ENCODE data around the gene MIGA2.

The MIGA2 gene

DNA sequence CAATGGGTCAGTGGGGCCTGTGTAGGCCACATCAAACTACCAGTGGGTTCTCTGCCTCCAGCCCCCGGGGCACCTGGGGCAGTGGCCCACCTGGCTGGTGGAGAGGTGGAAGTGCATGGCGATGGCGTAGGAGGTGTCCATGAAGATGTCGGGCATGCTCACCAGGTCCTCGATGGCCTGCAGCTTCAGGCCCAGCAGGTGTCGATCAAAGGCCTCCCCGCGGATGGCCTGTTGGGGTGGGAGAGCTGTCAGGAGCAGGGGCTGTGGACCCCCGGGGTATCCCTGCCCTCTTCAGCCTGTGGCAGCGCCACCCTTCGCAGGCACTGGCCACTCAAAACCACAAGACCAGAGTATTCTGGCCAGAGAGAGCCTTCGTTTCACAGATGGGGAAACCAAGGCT is 59.5 kb downstream of the MIGA2 start:
- Histone ChIP-seq H3K4me3 (ENCODE audit: low read depth in 1 of 2, low read length in 2 of 2) (no peak overlapping the region), H3K4me1 (ENCODE audit: control insufficient read depth in 1 of 2, insufficient read depth in 2 of 2, low read length in 2 of 2) (no peaks in the 10 kb centered on the region), H3K36me3 (ENCODE audit: control insufficient read depth in 1 of 2, insufficient read depth in 2 of 2, low read length in 2 of 2) (peaks cover 4 to 36% of the 10 kb centered on the region in 2 donors), H3K9me3 (ENCODE audit: control insufficient read depth in 1 of 2, low read length in 2 of 2) (no peaks in the 10 kb centered on the region), H3K27ac (ENCODE audit: low read length) (no peak overlapping the region), H3K27me3 (ENCODE audit: low read depth, low read length) (no peaks in the 10 kb centered on the region)

GRCh38 chr9:129097671-129098306 is 61.4 kb downstream of the MIGA2 start:
- H3K27me3 ChIP-seq (ENCODE audit: low read depth, low read length) = no peaks in the 10 kb centered on the region
- H3K36me3 ChIP-seq (ENCODE audit: control insufficient read depth in 1 of 2, insufficient read depth in 2 of 2, low read length in 2 of 2) = peaks cover 4 to 46% of the 10 kb centered on the region in 2 donors
- no peaks in the 10 kb centered on the region for H3K4me1 ChIP-seq (ENCODE audit: control insufficient read depth in 1 of 2, insufficient read depth in 2 of 2, low read length in 2 of 2)
- no peak overlapping the region for H3K4me3 ChIP-seq (ENCODE audit: low read depth in 1 of 2, low read length in 2 of 2)
- no peaks in the 10 kb centered on the region for H3K9me3 ChIP-seq (ENCODE audit: control insufficient read depth in 1 of 2, low read length in 2 of 2)
- H3K27ac ChIP-seq (ENCODE audit: low read length) = no peak overlapping the region

GRCh38 chr9:129098328-129098727 is 61.9 kb downstream of the MIGA2 start:
- Histone ChIP-seq H3K27ac (ENCODE audit: low read length) (no peak overlapping the region), H3K36me3 (ENCODE audit: control insufficient read depth in 1 of 2, insufficient read depth in 2 of 2, low read length in 2 of 2) (peaks cover 4 to 46% of the 10 kb centered on the region in 2 donors), H3K9me3 (ENCODE audit: control insufficient read depth in 1 of 2, low read length in 2 of 2) (no peaks in the 10 kb centered on the region), H3K4me3 (ENCODE audit: low read depth in 1 of 2, low read length in 2 of 2) (no peak overlapping the region), H3K4me1 (ENCODE audit: control insufficient read depth in 1 of 2, insufficient read depth in 2 of 2, low read length in 2 of 2) (no peaks in the 10 kb centered on the region), H3K27me3 (ENCODE audit: low read depth, low read length) (no peaks in the 10 kb centered on the region)

GRCh38 chr9:129100383-129101169 is 64.2 kb downstream of the MIGA2 start:
- no peaks in the 10 kb centered on the region for H3K4me1 ChIP-seq (ENCODE audit: control insufficient read depth in 1 of 2, insufficient read depth in 2 of 2, low read length in 2 of 2)
- no peaks in the 10 kb centered on the region for H3K27me3 ChIP-seq (ENCODE audit: low read depth, low read length)
- H3K4me3 ChIP-seq (ENCODE audit: low read depth in 1 of 2, low read length in 2 of 2) = no peak overlapping the region
- H3K9me3 ChIP-seq (ENCODE audit: control insufficient read depth in 1 of 2, low read length in 2 of 2) = no peaks in the 10 kb centered on the region
- H3K36me3 ChIP-seq (ENCODE audit: control insufficient read depth in 1 of 2, insufficient read depth in 2 of 2, low read length in 2 of 2) = peaks cover 4 to 36% of the 10 kb centered on the region in 2 donors
- no peak overlapping the region for H3K27ac ChIP-seq (ENCODE audit: low read length)

DNA sequence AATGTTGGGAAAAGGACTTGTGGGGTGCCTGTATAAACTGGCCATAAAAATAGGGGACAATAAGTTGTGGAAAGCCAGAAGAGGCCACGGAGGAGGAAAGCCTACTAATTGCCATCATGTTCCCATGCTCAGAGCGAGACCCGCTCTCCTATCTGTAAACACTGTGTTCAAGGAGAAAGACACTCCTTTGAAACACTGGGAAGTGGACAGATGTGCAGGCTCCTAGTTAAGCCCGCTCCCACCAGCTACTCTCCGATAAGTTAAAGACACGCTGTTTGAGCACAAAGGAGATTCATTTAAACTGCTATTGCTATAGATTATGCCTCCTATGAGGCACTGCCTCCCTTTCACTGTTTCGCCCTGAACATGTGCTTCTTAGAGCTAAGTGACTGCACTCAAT is 64.9 kb downstream of the MIGA2 start:
- H3K36me3 ChIP-seq (ENCODE audit: control insufficient read depth in 1 of 2, insufficient read depth in 2 of 2, low read length in 2 of 2) = peaks cover 4 to 28% of the 10 kb centered on the region in 2 donors
- H3K4me1 ChIP-seq (ENCODE audit: control insufficient read depth in 1 of 2, insufficient read depth in 2 of 2, low read length in 2 of 2) = no peaks in the 10 kb centered on the region
- no peaks in the 10 kb centered on the region for H3K27me3 ChIP-seq (ENCODE audit: low read depth, low read length)
- no peaks in the 10 kb centered on the region for H3K9me3 ChIP-seq (ENCODE audit: control insufficient read depth in 1 of 2, low read length in 2 of 2)
- no peak overlapping the region for H3K4me3 ChIP-seq (ENCODE audit: low read depth in 1 of 2, low read length in 2 of 2)
- H3K27ac ChIP-seq (ENCODE audit: low read length) = no peak overlapping the region

- no peaks in the 10 kb centered on the region for H3K27me3 ChIP-seq (ENCODE audit: low read depth, low read length)
- no peaks in the 10 kb centered on the region for H3K9me3 ChIP-seq (ENCODE audit: control insufficient read depth in 1 of 2, low read length in 2 of 2)
- peaks cover 4 to 28% of the 10 kb centered on the region in 2 donors for H3K36me3 ChIP-seq (ENCODE audit: control insufficient read depth in 1 of 2, insufficient read depth in 2 of 2, low read length in 2 of 2)
- no peak overlapping the region for H3K27ac ChIP-seq (ENCODE audit: low read length)
- H3K4me3 ChIP-seq (ENCODE audit: low read depth in 1 of 2, low read length in 2 of 2) = no peak overlapping the region
- H3K4me1 ChIP-seq (ENCODE audit: control insufficient read depth in 1 of 2, insufficient read depth in 2 of 2, low read length in 2 of 2) = no peaks in the 10 kb centered on the region
Measured at GRCh38 chr9:129102095-129102525, 65.7 kb downstream of the MIGA2 start.

DNA sequence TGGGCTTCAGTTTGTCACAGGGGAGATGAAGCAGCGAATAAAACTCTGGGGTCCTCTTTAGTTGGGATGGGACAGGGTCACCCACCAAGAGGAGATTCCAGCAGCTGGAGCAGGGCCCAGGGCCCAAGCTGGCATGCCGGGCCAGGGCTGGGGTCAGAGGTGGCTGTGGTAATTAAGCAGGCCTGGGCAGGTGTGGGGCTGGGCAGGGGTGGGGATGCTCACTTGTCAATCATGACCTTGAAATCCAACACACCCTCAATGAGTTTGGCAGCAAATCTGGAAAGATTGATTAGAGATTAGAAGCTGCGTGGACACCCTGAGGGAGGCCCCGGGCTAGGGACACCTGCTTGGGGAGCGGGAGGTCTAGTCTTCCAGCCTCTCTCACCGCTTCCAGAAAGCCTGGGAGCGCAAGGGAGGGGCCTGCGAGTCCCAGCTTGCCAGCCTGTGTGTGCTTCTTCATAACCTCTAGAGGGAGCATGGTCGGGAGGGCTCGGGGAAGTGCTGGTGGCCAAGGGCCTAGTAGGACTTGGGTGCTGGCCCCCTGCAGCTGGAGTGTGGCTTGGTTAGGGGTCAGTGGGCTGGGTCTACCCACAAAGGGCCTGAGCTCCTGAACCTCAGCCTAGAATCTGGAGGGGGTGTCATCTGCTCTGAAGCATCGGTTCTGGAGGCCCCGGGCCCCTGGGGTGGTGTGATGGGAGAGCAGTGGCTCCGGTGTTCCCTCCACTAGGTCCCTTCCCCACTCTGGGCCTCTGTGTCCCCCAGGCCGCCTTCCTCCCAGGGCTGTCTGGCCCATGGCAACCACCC is 66.6 kb downstream of the MIGA2 start:
- H3K4me1 ChIP-seq (ENCODE audit: control insufficient read depth in 1 of 2, insufficient read depth in 2 of 2, low read length in 2 of 2) = no peaks in the 10 kb centered on the region
- no peaks in the 10 kb centered on the region for H3K9me3 ChIP-seq (ENCODE audit: control insufficient read depth in 1 of 2, low read length in 2 of 2)
- H3K4me3 ChIP-seq (ENCODE audit: low read depth in 1 of 2, low read length in 2 of 2) = no peak overlapping the region
- no peak overlapping the region for H3K27ac ChIP-seq (ENCODE audit: low read length)
- peaks cover 0 to 30% of the 10 kb centered on the region in 2 donors for H3K36me3 ChIP-seq (ENCODE audit: control insufficient read depth in 1 of 2, insufficient read depth in 2 of 2, low read length in 2 of 2)
- H3K27me3 ChIP-seq (ENCODE audit: low read depth, low read length) = no peaks in the 10 kb centered on the region

DNA sequence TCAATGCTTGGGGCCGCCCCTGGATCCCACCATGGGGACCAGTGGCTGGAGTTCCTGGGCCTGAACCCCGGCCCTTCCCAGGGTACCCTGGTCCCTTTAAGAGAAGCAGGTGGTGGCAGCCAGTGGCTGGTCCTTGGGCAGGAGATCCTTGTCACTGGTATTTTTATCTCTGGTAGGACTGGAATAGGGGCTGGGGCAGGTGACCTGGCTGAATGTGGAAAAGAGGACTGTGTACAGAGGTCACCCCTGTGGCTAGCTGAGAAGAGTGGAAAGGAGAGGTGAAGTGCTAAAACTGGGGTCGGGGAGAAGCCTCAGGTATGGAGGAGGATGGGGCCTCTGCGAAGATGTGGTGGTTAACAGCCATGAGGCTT is 67.2 kb downstream of the MIGA2 start:
- Histone ChIP-seq H3K4me1 (ENCODE audit: control insufficient read depth in 1 of 2, insufficient read depth in 2 of 2, low read length in 2 of 2) (peaks cover 0 to 1% of the 10 kb centered on the region in 2 donors), H3K9me3 (ENCODE audit: control insufficient read depth in 1 of 2, low read length in 2 of 2) (no peaks in the 10 kb centered on the region), H3K36me3 (ENCODE audit: control insufficient read depth in 1 of 2, insufficient read depth in 2 of 2, low read length in 2 of 2) (peaks cover 0 to 24% of the 10 kb centered on the region in 2 donors), H3K27ac (ENCODE audit: low read length) (no peak overlapping the region), H3K4me3 (ENCODE audit: low read depth in 1 of 2, low read length in 2 of 2) (no peak overlapping the region), H3K27me3 (ENCODE audit: low read depth, low read length) (no peaks in the 10 kb centered on the region)

GRCh38 chr9:129104051-129104450 is 67.6 kb downstream of the MIGA2 start:
- peaks cover 0 to 24% of the 10 kb centered on the region in 2 donors for H3K36me3 ChIP-seq (ENCODE audit: control insufficient read depth in 1 of 2, insufficient read depth in 2 of 2, low read length in 2 of 2)
- H3K4me3 ChIP-seq (ENCODE audit: low read depth in 1 of 2, low read length in 2 of 2) = no peak overlapping the region
- H3K4me1 ChIP-seq (ENCODE audit: control insufficient read depth in 1 of 2, insufficient read depth in 2 of 2, low read length in 2 of 2) = peaks cover under 1 to 6% of the 10 kb centered on the region in 2 donors
- no peaks in the 10 kb centered on the region for H3K9me3 ChIP-seq (ENCODE audit: control insufficient read depth in 1 of 2, low read length in 2 of 2)
- no peaks in the 10 kb centered on the region for H3K27me3 ChIP-seq (ENCODE audit: low read depth, low read length)
- H3K27ac ChIP-seq (ENCODE audit: low read length) = no peak overlapping the region

DNA sequence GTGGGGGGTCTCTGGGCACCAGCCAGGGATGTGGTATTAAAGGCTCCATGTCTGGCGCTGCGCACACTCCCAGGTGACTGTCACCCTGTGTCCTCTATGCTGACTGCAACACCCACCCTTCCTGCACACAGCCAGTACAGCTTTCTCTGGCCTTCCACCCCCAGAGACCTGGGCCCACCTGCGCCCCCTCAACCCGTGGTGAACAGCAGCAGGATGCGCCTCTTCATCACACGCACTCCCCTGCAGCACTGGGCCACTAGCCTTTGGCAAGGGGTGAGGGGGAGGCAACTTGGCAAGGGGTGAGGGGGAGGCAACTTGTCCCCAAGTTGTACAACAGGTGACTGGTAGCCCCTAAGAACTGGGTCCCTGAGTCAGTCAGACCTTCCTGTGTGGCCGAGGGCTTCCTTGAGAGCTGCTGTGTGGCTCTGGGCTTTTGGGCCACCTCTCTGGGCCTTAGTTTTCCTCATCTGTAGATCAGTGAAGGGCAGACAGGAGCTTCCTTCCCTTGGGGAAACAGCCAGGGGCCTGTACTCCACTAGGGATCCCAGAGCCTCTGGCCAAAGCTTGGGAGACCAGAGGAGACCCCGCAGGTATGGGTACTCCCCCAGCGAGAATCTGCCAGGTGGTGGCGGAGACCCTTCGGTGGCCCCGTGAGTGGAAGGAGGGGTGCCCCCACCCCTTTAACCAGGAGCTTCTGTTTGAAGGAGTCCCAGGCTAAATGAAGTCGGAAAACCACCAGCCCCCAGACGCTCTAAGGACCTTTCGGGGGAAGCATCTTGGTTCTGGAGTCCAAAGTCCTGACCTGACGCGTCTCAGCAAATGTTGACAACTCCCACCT is 69.7 kb downstream of the MIGA2 start:
- Histone ChIP-seq H3K4me3 (ENCODE audit: low read depth in 1 of 2, low read length in 2 of 2) (no peak overlapping the region), H3K27me3 (ENCODE audit: low read depth, low read length) (no peaks in the 10 kb centered on the region), H3K9me3 (ENCODE audit: control insufficient read depth in 1 of 2, low read length in 2 of 2) (no peaks in the 10 kb centered on the region), H3K4me1 (ENCODE audit: control insufficient read depth in 1 of 2, insufficient read depth in 2 of 2, low read length in 2 of 2) (peaks cover 8 to 13% of the 10 kb centered on the region in 2 donors), H3K36me3 (ENCODE audit: control insufficient read depth in 1 of 2, insufficient read depth in 2 of 2, low read length in 2 of 2) (peaks cover 0 to 24% of the 10 kb centered on the region in 2 donors), H3K27ac (ENCODE audit: low read length) (no peak overlapping the region)
